Neural cell (in vitro differentiated cells): ENCODE data around the gene STON2. TPM values are rescaled to one million over a fixed set of nuclear protein-coding genes. Genes with fewer than 3 reads are reported as not detected.

Source experiments
- H2AFZ ChIP-seq: fragments of 200-600, 300-800 bp; sonication (generic), shearing (Covaris generic); 2 replicates; pipeline ENCODE4 v1.6.0; 2014; ENCODE audit warnings: low read depth, mild to moderate bottlenecking, antibody characterized with exemption, low read length, moderate library complexity
- H3F3A ChIP-seq: fragments of 200-600 bp; shearing (Covaris generic); 2 replicates; pipeline ENCODE4 v1.6.1; 2016; ENCODE audit warnings: mild to moderate bottlenecking, moderate library complexity, mixed read lengths, antibody characterized with exemption, low read length; ENCODE audit not compliant: insufficient read depth, poor library complexity, severe bottlenecking
- H3K27ac ChIP-seq: fragments of 200-600, 300-800 bp; sonication (generic), shearing (Covaris generic); 2 replicates; pipeline ENCODE4 v1.5.1; 2014; ENCODE audit warnings: mild to moderate bottlenecking, low read length, moderate library complexity
- H3K27me3 ChIP-seq: fragments of 300-800, 200-600 bp; sonication (generic), shearing (Covaris generic); 2 replicates; pipeline ENCODE4 v1.6.0; 2014; ENCODE audit warnings: mild to moderate bottlenecking, low read depth, low read length, moderate library complexity; ENCODE audit not compliant: insufficient read depth
- H3K36me3 ChIP-seq: fragments of 300-800, 200-600 bp; sonication (generic), shearing (Covaris generic); 2 replicates; pipeline ENCODE4 v1.5.1; 2014; ENCODE audit warnings: mild to moderate bottlenecking, antibody characterized with exemption, low read length, moderate library complexity; ENCODE audit not compliant: insufficient read depth
- H3K4me2 ChIP-seq: fragments of 300-800, 200-600 bp; sonication (generic), shearing (Covaris generic); 2 replicates; pipeline ENCODE4 v1.6.0; 2014; ENCODE audit warnings: mild to moderate bottlenecking, low read length
- H3K4me3 ChIP-seq: fragments of 300-800, 200-600 bp; sonication (generic), shearing (Covaris generic); 2 replicates; pipeline ENCODE4 v1.5.1; 2014; ENCODE audit warnings: mild to moderate bottlenecking, low read length, moderate library complexity
- H3K79me2 ChIP-seq: fragments of 200-600 bp; shearing (Covaris generic); replicated peaks from 2 replicates; pipeline ENCODE4 v1.6.0; 2014; ENCODE audit warnings: mild to moderate bottlenecking, low read length, moderate library complexity; ENCODE audit not compliant: insufficient read depth
- H3K9ac ChIP-seq: fragments of 300-800, 200-600 bp; sonication (generic), shearing (Covaris generic); 2 replicates; pipeline ENCODE4 v1.6.1; 2016; ENCODE audit warnings: mild to moderate bottlenecking, low read length, mixed read lengths
- H3K9me2 ChIP-seq: fragments of 200-600 bp; shearing (Covaris generic); 2 replicates; pipeline ENCODE4 v1.6.1; 2016; ENCODE audit warnings: mild to moderate bottlenecking, low read length, mixed read lengths; ENCODE audit not compliant: insufficient read depth
- H3K9me3 ChIP-seq: fragments of 200-600, 300-800 bp; sonication (generic), shearing (Covaris generic); 2 replicates; pipeline ENCODE4 v1.6.1; 2016; ENCODE audit warnings: mild to moderate bottlenecking, mixed run types, low read length, moderate library complexity, mixed read lengths
- H4K20me1 ChIP-seq: fragments of 200-600 bp; shearing (Covaris generic); 2 replicates; pipeline ENCODE4 v1.6.1; 2016; ENCODE audit warnings: mild to moderate bottlenecking, mixed run types; ENCODE audit not compliant: insufficient read depth
- EP300 ChIP-seq: fragments of 450-650 bp; conservative IDR thresholded peaks from 2 replicates; pipeline ENCODE4 v1.6.1; 2014; ENCODE audit warnings: antibody characterized with exemption, mild to moderate bottlenecking, moderate library complexity; ENCODE audit not compliant: poor library complexity, severe bottlenecking
- EZH2 ChIP-seq: fragments of 200-600, 300-800 bp; shearing (Covaris generic), sonication (generic); IDR thresholded peaks from 2 replicates; pipeline ENCODE4 v1.6.1; 2014; ENCODE audit warnings: antibody characterized with exemption, low read length, borderline replicate concordance, mild to moderate bottlenecking; ENCODE audit not compliant: insufficient read depth, poor library complexity, severe bottlenecking
- MXI1 ChIP-seq: fragments of 450-650 bp; conservative IDR thresholded peaks from 2 replicates; pipeline ENCODE4 v1.6.1; 2014; ENCODE audit warnings: antibody characterized with exemption, mild to moderate bottlenecking; ENCODE audit not compliant: poor library complexity, severe bottlenecking
- POLR2AphosphoS5 ChIP-seq: IDR thresholded peaks from 2 replicates; pipeline ENCODE4 v1.6.1; 2012
- RAD21 ChIP-seq: fragments of 450-650 bp; conservative IDR thresholded peaks from 2 replicates; pipeline ENCODE4 v1.6.1; 2014; ENCODE audit warnings: antibody characterized with exemption, mild to moderate bottlenecking, moderate library complexity
- SMC3 ChIP-seq: fragments of 450-650 bp; conservative IDR thresholded peaks from 2 replicates; pipeline ENCODE4 v1.6.1; 2014; ENCODE audit warnings: antibody characterized with exemption, mild to moderate bottlenecking, moderate library complexity; ENCODE audit not compliant: poor library complexity
- TAF1 ChIP-seq: IDR thresholded peaks from 2 replicates; pipeline ENCODE4 v1.6.1; 2012; ENCODE audit warnings: low read depth
- polyA plus RNA-seq: library from polyadenylated mRNA; depleted of rRNA; stranded (reverse); fragments of >200 nt; gene quantifications from 2 replicates; pipeline ENCODE4 v1.2.3, GENCODE V29; 2014
- TF ChIP-seq, protein P1 (sequence below): IDR thresholded peaks from 2 replicates; pipeline ENCODE4 v1.6.1; 2012; ENCODE audit warnings: borderline replicate concordance
- TF ChIP-seq, protein P2 (sequence below): fragments of 450-650 bp; IDR thresholded peaks from 2 replicates; pipeline ENCODE4 v1.5.1; 2014; ENCODE audit warnings: antibody characterized with exemption, mild to moderate bottlenecking, moderate library complexity; ENCODE audit not compliant: poor library complexity, severe bottlenecking

STON2 gene
- polyA plus RNA-seq, 1 donor from 2014 or later, result 11.3 TPM

DNA sequence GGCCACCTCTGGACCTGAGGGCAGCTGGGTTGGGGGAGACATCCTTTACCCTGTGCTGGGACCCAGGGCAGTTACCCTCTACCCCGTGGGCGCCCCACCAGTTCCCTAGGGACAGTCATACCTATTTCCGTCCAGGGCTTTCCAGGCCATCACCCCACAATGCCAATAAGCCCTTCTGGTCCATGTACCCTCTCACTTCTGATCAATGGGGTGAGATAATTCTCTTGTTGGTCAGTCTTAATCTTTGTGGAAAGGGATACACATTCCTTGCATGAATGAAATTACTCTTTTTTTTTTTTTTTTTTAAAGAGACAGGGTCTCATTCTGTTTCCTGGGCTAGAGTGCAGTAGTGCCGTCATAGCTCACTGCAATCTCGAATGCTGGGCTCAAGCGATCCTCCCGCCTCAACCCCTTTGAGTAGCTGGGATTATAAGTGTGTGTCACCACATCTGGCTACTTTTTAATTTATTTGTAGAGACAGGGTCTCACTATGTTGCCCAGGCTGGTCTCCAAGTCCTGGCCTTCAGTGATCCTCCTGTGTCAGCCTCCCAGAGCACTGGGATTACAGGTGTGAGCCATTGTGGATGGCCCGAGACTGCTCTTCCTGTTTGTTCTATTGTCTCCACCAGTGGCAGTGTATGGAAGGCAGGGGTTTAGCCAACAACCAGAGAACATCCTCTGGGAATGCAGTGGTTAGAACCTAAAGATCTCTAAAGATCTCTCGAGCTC lies 46.3 kb upstream of the STON2 start:
- Histone ChIP-seq H3K36me3 (no peaks in the 10 kb centered on the region), H3F3A (no peaks in the 10 kb centered on the region), H3K4me2 (no peak overlapping the region), H3K9ac (no peak overlapping the region), H3K27me3 (no peaks in the 10 kb centered on the region), H3K9me2 (no peaks in the 10 kb centered on the region), H4K20me1 (no peaks in the 10 kb centered on the region), H2AFZ (no peak overlapping the region), H3K79me2 (no peaks in the 10 kb centered on the region), H3K9me3 (no peaks in the 10 kb centered on the region), H3K4me3 (no peak overlapping the region), H3K27ac (no peak overlapping the region)
- TF ChIP-seq, protein P1, sequence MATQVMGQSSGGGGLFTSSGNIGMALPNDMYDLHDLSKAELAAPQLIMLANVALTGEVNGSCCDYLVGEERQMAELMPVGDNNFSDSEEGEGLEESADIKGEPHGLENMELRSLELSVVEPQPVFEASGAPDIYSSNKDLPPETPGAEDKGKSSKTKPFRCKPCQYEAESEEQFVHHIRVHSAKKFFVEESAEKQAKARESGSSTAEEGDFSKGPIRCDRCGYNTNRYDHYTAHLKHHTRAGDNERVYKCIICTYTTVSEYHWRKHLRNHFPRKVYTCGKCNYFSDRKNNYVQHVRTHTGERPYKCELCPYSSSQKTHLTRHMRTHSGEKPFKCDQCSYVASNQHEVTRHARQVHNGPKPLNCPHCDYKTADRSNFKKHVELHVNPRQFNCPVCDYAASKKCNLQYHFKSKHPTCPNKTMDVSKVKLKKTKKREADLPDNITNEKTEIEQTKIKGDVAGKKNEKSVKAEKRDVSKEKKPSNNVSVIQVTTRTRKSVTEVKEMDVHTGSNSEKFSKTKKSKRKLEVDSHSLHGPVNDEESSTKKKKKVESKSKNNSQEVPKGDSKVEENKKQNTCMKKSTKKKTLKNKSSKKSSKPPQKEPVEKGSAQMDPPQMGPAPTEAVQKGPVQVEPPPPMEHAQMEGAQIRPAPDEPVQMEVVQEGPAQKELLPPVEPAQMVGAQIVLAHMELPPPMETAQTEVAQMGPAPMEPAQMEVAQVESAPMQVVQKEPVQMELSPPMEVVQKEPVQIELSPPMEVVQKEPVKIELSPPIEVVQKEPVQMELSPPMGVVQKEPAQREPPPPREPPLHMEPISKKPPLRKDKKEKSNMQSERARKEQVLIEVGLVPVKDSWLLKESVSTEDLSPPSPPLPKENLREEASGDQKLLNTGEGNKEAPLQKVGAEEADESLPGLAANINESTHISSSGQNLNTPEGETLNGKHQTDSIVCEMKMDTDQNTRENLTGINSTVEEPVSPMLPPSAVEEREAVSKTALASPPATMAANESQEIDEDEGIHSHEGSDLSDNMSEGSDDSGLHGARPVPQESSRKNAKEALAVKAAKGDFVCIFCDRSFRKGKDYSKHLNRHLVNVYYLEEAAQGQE, result no peak
- TF ChIP-seq TAF1 (no peak), POLR2AphosphoS5 (no peak), EZH2 (no peak), SMC3 (no peak), EP300 (no peak), RAD21 (no peak), MXI1 (no peak)
- TF ChIP-seq, protein P2, sequence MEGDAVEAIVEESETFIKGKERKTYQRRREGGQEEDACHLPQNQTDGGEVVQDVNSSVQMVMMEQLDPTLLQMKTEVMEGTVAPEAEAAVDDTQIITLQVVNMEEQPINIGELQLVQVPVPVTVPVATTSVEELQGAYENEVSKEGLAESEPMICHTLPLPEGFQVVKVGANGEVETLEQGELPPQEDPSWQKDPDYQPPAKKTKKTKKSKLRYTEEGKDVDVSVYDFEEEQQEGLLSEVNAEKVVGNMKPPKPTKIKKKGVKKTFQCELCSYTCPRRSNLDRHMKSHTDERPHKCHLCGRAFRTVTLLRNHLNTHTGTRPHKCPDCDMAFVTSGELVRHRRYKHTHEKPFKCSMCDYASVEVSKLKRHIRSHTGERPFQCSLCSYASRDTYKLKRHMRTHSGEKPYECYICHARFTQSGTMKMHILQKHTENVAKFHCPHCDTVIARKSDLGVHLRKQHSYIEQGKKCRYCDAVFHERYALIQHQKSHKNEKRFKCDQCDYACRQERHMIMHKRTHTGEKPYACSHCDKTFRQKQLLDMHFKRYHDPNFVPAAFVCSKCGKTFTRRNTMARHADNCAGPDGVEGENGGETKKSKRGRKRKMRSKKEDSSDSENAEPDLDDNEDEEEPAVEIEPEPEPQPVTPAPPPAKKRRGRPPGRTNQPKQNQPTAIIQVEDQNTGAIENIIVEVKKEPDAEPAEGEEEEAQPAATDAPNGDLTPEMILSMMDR, result no peak

DNA sequence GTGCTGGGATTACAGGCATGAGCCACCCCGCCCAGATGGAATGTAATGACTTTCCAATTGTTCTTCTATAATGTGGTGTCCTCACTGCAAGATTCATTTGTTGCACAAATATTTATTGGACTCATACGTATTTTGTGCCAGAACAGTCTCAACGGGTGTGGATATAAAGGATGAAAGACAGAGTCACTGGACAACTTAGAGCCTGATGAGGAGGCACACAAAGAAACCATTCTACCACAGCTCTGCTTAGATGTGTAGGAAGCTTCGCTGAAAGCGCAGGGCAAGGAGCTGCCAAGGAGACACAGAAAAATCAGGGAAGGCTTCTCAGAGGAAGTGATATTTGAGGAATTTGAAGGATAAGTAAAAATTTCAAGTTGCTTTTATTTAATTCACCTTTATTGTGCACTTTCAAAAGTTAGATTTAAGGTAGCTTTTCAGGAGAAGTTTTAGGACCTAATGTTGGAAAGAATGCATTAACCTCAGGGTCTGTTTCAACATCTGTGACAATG lies 41.6 kb upstream of the STON2 start:
- no peaks in the 10 kb centered on the region for H3K79me2 ChIP-seq
- no peaks in the 10 kb centered on the region for H3F3A ChIP-seq
- H3K36me3 ChIP-seq, result no peaks in the 10 kb centered on the region
- TF ChIP-seq, protein P1, result no peak
- no peak for TF ChIP-seq EZH2
- TF ChIP-seq POLR2AphosphoS5, result no peak
- no peak for TF ChIP-seq TAF1
- no peak for TF ChIP-seq RAD21
- TF ChIP-seq, protein P2, result no peak
- no peak for TF ChIP-seq MXI1
- TF ChIP-seq EP300, result no peak
- TF ChIP-seq SMC3, result no peak
- no peaks in the 10 kb centered on the region for H3K9me3 ChIP-seq
- no peak overlapping the region for H2AFZ ChIP-seq
- H3K4me3 ChIP-seq, result no peak overlapping the region
- no peak overlapping the region for H3K4me2 ChIP-seq
- no peaks in the 10 kb centered on the region for H3K9me2 ChIP-seq
- no peak overlapping the region for H3K9ac ChIP-seq
- H3K27ac ChIP-seq, result no peak overlapping the region
- no peaks in the 10 kb centered on the region for H4K20me1 ChIP-seq
- peaks cover 4% of the 10 kb centered on the region for H3K27me3 ChIP-seq
